Natural killer cell treated with Interleukin-12 subunit alpha and Interleukin-12 subunit beta and Interleukin-15 and Interleukin-18, amount 100 ng/mL, for 72 hours (primary cell): ENCODE results near the gene PSD4. TPM values are rescaled to one million over a fixed set of nuclear protein-coding genes. Genes with fewer than 3 reads are reported as not detected.

Experiments used
- ATAC-seq, 2 donors: fragments of 150-1000 bp; cut with Tn5 transposase in 1 of 2; sonication (Bioruptor Pico), chemical (Tn5 transposase) in 1 of 2; 2 replicates each; pipeline ENCODE4 v1.10.0; 2021
- DNase-seq: peaks from one replicate; pipeline ENCODE4 v3.0.0; 2022; ENCODE audit warnings: low spot score
- H3K27ac Mint-ChIP-seq, 2 donors: 1 replicate in 1 of 2; 2 replicates in 1 of 2; pipeline ENCODE4 v1.8.0; 2022; ENCODE audit warnings: mixed read lengths in 2 of 2, mild to moderate bottlenecking in 1 of 2, moderate library complexity in 1 of 2
- H3K27me3 Mint-ChIP-seq, 2 donors: 1 replicate in 1 of 2; 2 replicates in 1 of 2; pipeline ENCODE4 v1.8.0; 2022; ENCODE audit warnings: mixed read lengths in 2 of 2
- H3K36me3 Mint-ChIP-seq: one replicate; pipeline ENCODE4 v1.8.0; 2022; ENCODE audit warnings: mixed read lengths
- H3K4me1 Mint-ChIP-seq, 2 donors: 1 replicate in 1 of 2; 2 replicates in 1 of 2; pipeline ENCODE4 v1.8.0; 2022; ENCODE audit warnings: low read depth in 2 of 2, mixed read lengths in 2 of 2, mild to moderate bottlenecking in 1 of 2
- H3K4me3 Mint-ChIP-seq: one replicate; pipeline ENCODE4 v1.8.0; 2022; ENCODE audit warnings: mixed read lengths
- H3K9me3 Mint-ChIP-seq: 2 replicates; pipeline ENCODE4 v1.8.0; 2022; ENCODE audit warnings: mixed read lengths
- total RNA-seq, 2 donors: library from RNA; stranded (reverse); gene quantifications; one replicate each; pipeline ENCODE4 v1.2.3, GENCODE V29; 2022

PSD4 gene
- total RNA-seq, 2 donors from 2014 or later: 299 to 305 TPM

- no peaks in the 10 kb centered on the region for H3K9me3 Mint-ChIP-seq
- DNase-seq: no peak
- peaks cover 19 to 20% of the 10 kb centered on the region in 2 donors for H3K4me1 Mint-ChIP-seq
- no peak overlapping the region for H3K27ac Mint-ChIP-seq
- H3K4me3 Mint-ChIP-seq: no peak overlapping the region
- ATAC-seq: no peak
- H3K36me3 Mint-ChIP-seq: no peaks in the 10 kb centered on the region
- peaks cover 0 to 8% of the 10 kb centered on the region in 2 donors for H3K27me3 Mint-ChIP-seq
Measured at GRCh38 chr2:113238871-113239839, 65.4 kb downstream of the PSD4 start.

- H3K4me3 Mint-ChIP-seq: peak overlapping the region; percentile 54
- peaks cover 13 to 14% of the 10 kb centered on the region in 2 donors for H3K4me1 Mint-ChIP-seq
- no peak for ATAC-seq
Measured at GRCh38 chr2:113240150-113240914, 66.6 kb downstream of the PSD4 start.

GRCh38 chr2:113240915-113241911 is 67.4 kb downstream of the PSD4 start:
- peaks cover 13 to 14% of the 10 kb centered on the region in 2 donors for H3K4me1 Mint-ChIP-seq
- H3K27me3 Mint-ChIP-seq: peaks cover 0 to 8% of the 10 kb centered on the region in 2 donors
- H3K9me3 Mint-ChIP-seq: no peaks in the 10 kb centered on the region
- peak overlapping the region; percentile 64 to 76 for H3K27ac Mint-ChIP-seq
- H3K4me3 Mint-ChIP-seq: peak overlapping the region; percentile 54
- ATAC-seq (peak; percentile 90 to 93), DNase-seq (no peak)
- no peaks in the 10 kb centered on the region for H3K36me3 Mint-ChIP-seq

More at GRCh38 chr2:113240150-113240914, 66.6 kb downstream of the PSD4 start:
- Mint-ChIP-seq H3K27me3 (peaks cover 0 to 8% of the 10 kb centered on the region in 2 donors), H3K9me3 (no peaks in the 10 kb centered on the region), H3K36me3 (no peaks in the 10 kb centered on the region), H3K27ac (peak overlapping the region; percentile 64 to 76)
- no peak for DNase-seq

DNA sequence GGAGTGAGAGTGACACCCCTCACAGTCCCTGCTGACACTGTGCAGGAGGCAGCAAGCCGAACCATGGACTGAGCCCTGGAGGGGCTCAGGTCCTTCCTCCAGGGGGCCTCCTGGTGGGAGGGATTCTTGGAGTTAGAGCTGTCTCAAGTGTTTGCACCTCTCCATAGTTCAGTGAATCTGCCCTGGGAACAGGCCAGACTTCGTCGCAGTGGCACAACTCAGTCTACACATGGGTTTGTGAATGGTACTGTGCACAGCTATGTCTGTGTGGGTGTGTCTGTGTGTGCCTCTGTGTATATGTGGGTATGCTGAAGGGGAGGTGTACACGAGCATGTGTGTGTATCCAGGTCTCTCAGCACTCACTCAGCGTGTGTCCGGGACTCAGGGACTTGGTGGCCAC is 68.6 kb downstream of the PSD4 start:
- H3K4me1 Mint-ChIP-seq: peaks cover 9 to 13% of the 10 kb centered on the region in 2 donors
- H3K4me3 Mint-ChIP-seq: no peak overlapping the region
- H3K27me3 Mint-ChIP-seq: peaks cover 0 to 8% of the 10 kb centered on the region in 2 donors
- DNase-seq (no peak), ATAC-seq (no peak)
- no peaks in the 10 kb centered on the region for H3K36me3 Mint-ChIP-seq
- H3K27ac Mint-ChIP-seq: no peak overlapping the region
- H3K9me3 Mint-ChIP-seq: no peaks in the 10 kb centered on the region

DNA sequence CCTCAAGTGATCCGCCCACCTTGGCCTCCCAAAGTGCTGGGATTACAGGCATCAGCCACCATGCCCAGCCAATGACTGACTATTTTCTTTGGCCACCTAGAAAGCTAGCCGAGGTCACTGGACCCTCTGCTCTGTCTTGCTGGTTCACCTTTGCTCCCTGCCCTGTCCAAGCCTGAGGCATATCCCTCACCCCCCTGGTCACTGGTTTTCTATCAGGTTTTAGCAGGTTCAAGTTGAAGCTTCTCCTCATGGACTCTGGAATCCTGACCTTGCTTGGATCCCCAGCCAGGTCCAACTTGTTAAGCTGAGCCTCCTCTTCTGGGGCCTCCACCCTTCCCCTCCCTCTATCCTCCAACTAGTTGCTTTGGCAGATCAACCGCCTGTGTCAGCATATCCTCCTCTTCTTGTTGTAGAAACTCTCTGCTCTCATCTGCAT is 71.5 kb downstream of the PSD4 start:
- ATAC-seq (no peak), DNase-seq (no peak)
- no peaks in the 10 kb centered on the region for H3K36me3 Mint-ChIP-seq
- H3K4me1 Mint-ChIP-seq: peaks cover 12 to 17% of the 10 kb centered on the region in 2 donors
- H3K9me3 Mint-ChIP-seq: no peaks in the 10 kb centered on the region
- peaks cover 0 to 8% of the 10 kb centered on the region in 2 donors for H3K27me3 Mint-ChIP-seq
- no peak overlapping the region for H3K27ac Mint-ChIP-seq
- H3K4me3 Mint-ChIP-seq: no peak overlapping the region

- Mint-ChIP-seq H3K27me3 (no peaks in the 10 kb centered on the region), H3K4me1 (peaks cover 16 to 20% of the 10 kb centered on the region in 2 donors), H3K36me3 (no peaks in the 10 kb centered on the region), H3K9me3 (no peaks in the 10 kb centered on the region), H3K27ac (peak overlapping the region in 1 of 2 donors; percentile 11), H3K4me3 (no peak overlapping the region)
- no peak for ATAC-seq
- no peak for DNase-seq
Measured at GRCh38 chr2:113246606-113247005, 72.8 kb downstream of the PSD4 start.

DNA sequence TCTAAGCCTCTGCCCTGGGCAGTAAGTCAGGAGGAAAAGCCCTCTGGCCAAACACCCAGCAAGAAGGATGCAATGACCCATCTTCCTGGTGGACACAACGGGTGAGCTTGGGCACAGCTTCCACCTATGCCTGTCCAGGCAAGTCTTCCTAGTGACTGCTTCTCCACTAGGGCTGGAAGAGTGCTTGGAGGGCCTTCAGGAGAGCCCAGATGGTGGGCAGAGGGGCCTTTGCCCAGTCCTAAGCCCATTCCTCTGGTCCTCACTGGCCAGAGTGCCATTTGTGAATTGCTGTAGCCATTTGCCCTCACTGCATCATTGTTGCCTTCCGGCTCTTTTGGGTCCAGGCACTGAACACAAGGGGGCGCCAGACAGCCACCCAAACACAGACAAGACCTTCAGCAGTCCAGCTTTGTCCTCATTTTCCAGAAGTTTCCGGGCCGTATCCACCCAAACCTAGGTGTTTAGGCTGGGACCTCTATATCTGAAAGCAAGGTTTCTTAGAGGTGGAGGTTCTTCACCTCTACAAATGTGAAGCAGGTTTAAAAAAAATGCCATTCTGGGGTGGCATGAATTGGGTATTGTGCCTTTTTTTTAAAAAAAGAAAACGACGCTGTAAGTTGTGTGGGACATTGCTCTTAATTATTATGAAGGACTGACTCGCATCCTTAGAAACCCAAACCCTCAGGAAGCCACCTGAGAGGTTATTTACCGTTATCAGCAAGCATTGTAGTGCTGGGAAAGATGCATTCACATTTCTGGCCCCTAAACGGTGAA is 75.4 kb downstream of the PSD4 start:
- H3K4me1 Mint-ChIP-seq: peaks cover 33 to 42% of the 10 kb centered on the region in 2 donors
- H3K9me3 Mint-ChIP-seq: no peaks in the 10 kb centered on the region
- no peaks in the 10 kb centered on the region for H3K36me3 Mint-ChIP-seq
- ATAC-seq (peak; percentile 68 to 75), DNase-seq (peak; percentile 77)
- H3K4me3 Mint-ChIP-seq: no peak overlapping the region
- H3K27me3 Mint-ChIP-seq: no peaks in the 10 kb centered on the region
- H3K27ac Mint-ChIP-seq: peak overlapping the region; percentile 68 to 69

GRCh38 chr2:113251118-113251517 is 77.3 kb downstream of the PSD4 start:
- H3K9me3 Mint-ChIP-seq: no peaks in the 10 kb centered on the region
- ATAC-seq: peak; percentile 69 to 76
- H3K4me3 Mint-ChIP-seq: peak overlapping the region; percentile 35
- peak overlapping the region; percentile 68 to 69 for H3K27ac Mint-ChIP-seq
- H3K36me3 Mint-ChIP-seq: no peaks in the 10 kb centered on the region
- H3K27me3 Mint-ChIP-seq: peaks cover 0 to 2% of the 10 kb centered on the region in 2 donors
- H3K4me1 Mint-ChIP-seq: peaks cover 35 to 42% of the 10 kb centered on the region in 2 donors
- DNase-seq: no peak

DNA sequence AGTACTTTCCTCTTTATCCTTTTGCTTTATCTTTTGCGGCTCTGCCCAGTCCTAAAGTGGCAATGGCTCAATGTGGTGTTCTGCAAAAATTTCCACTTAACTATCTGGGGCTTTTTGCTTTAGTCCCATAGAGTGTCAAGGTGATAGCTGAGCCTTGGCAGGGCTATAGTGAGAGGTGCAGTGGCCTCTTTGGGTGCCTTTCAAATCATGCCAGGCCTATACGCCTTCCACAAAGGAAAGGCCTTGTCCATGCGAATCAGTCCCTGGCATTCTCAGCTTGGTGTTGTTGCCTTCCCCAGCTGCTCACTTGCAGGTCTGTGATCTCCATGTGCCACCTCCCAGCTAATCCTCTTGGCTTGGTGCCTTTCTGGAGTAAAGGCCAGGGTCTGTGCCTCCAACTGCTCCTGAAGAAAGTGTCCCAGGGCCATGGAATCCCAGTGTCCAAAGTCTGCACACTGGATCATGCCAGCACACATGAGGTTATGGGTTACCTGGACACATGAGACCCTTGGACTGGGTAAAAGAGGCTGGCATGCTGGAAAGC is 78.3 kb downstream of the PSD4 start:
- peak overlapping the region; percentile 35 for H3K4me3 Mint-ChIP-seq
- peak overlapping the region; percentile 68 to 69 for H3K27ac Mint-ChIP-seq
- peaks cover 0 to 2% of the 10 kb centered on the region in 2 donors for H3K27me3 Mint-ChIP-seq
- peaks cover 35 to 42% of the 10 kb centered on the region in 2 donors for H3K4me1 Mint-ChIP-seq
- ATAC-seq (no peak), DNase-seq (no peak)
- no peaks in the 10 kb centered on the region for H3K36me3 Mint-ChIP-seq
- H3K9me3 Mint-ChIP-seq: no peaks in the 10 kb centered on the region

DNA sequence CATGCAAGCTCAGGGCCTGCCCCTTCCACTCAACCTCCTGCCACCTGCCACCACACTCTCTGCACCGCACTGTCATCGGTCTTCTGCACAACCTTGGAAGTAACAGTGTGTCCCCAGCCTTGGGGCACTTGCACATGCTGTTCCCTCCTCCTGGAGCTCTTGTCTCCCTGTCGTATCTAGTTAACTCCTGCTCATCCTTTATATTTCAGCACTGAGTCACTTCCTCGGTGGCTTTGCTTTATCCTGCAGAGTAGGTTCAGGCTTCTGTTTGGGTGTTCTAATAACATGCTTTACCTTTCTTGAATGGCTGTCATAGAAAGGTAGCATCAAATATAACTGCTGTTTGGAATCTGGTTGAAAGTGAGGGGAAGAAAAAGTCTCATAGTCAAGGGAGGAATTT is 79.7 kb downstream of the PSD4 start:
- Mint-ChIP-seq H3K27ac (peak overlapping the region in 1 of 2 donors; percentile 69), H3K27me3 (peaks cover 0 to 2% of the 10 kb centered on the region in 2 donors), H3K36me3 (no peaks in the 10 kb centered on the region), H3K4me1 (peaks cover 33 to 42% of the 10 kb centered on the region in 2 donors), H3K4me3 (peak overlapping the region; percentile 35), H3K9me3 (no peaks in the 10 kb centered on the region)
- ATAC-seq (no peak), DNase-seq (no peak)

- no peaks in the 10 kb centered on the region for H3K9me3 Mint-ChIP-seq
- no peaks in the 10 kb centered on the region for H3K36me3 Mint-ChIP-seq
- no peak for ATAC-seq
- peaks cover 34 to 36% of the 10 kb centered on the region in 2 donors for H3K4me1 Mint-ChIP-seq
- H3K27me3 Mint-ChIP-seq: peaks cover 0 to 2% of the 10 kb centered on the region in 2 donors
- H3K27ac Mint-ChIP-seq: no peak overlapping the region
- no peak overlapping the region for H3K4me3 Mint-ChIP-seq
- DNase-seq: no peak
Measured at GRCh38 chr2:113255140-113256070, 81.6 kb downstream of the PSD4 start.
